ENCODE results near the gene MSLN. TPM values are rescaled to one million over a fixed set of nuclear protein-coding genes. Genes with fewer than 3 reads are reported as not detected.
A peak's percentile ranks its signal among the peaks of the same experiment; 100 is the strongest.

MSLN gene
- polyA plus RNA-seq, 2 of the 4 experiments (the other 2 are of a cell fraction) = 2.4 to 3.6 TPM

- TF ChIP-seq ATOH8 (CRISPR knock-in tag; IDR thresholded peaks at IDR 0.05; ENCODE audit: low read depth) = no peak
- 0 out of 2 replicates have a peak, but pooled peaks have one; percentile 37 for TF ChIP-seq RFX5 (IDR thresholded peaks at IDR 0.05)
- 0 out of 3 replicates have a peak, but pooled peaks have one; percentile 55 for TF ChIP-seq BCL3 (IDR thresholded peaks at IDR 0.05)
- no peak for TF ChIP-seq FOSB (CRISPR knock-in tag; IDR thresholded peaks at IDR 0.05)
- no peak for TF ChIP-seq TP53 (CRISPR knock-in tag; IDR thresholded peaks at IDR 0.05)
- TF ChIP-seq EHF (CRISPR knock-in tag; IDR thresholded peaks at IDR 0.05) = no peak
- TF ChIP-seq RNF2 (IDR thresholded peaks at IDR 0.05; ENCODE audit: borderline replicate concordance, low read depth) = no peak
- no peak for TF ChIP-seq ZSCAN20 (CRISPR knock-in tag; IDR thresholded peaks at IDR 0.05)
- TF ChIP-seq MAZ (IDR thresholded peaks at IDR 0.05; ENCODE audit: borderline replicate concordance, low read depth, low read length) = no peak
- TF ChIP-seq E2F6 (IDR thresholded peaks at IDR 0.05; ENCODE audit: borderline replicate concordance, low read depth) = peak; percentile 68; the same call in 1 of the 2 replicates
- TF ChIP-seq MAFK (IDR thresholded peaks at IDR 0.05; ENCODE audit: partially characterized antibody) = no peak
- TF ChIP-seq HDAC2 (IDR thresholded peaks at IDR 0.05) = no peak
- peak; percentile 63; the same call in 2 of the 3 replicates for TF ChIP-seq SMC3 (IDR thresholded peaks at IDR 0.05)
- TF ChIP-seq MYC (IDR thresholded peaks at IDR 0.05; ENCODE audit: borderline replicate concordance, low read length) = no peak; the same call in 1 of the 2 replicates
- no peak for TF ChIP-seq ZFP36 (IDR thresholded peaks at IDR 0.05; ENCODE audit: borderline replicate concordance, partially characterized antibody)
- TF ChIP-seq CHD2 (IDR thresholded peaks at IDR 0.05; ENCODE audit: low read length, partially characterized antibody) = peak; percentile 33
- peak in 1 of 2 experiments; percentile 42; a peak in 2 of 5 replicates for TF ChIP-seq RAD21 (conservative IDR thresholded peaks at IDR 0.05 in 1 of 2, IDR thresholded peaks at IDR 0.05 in 1 of 2)
- TF ChIP-seq BHLHE40 (IDR thresholded peaks at IDR 0.05; ENCODE audit: low read depth, low read length) = no peak
- no peak for TF ChIP-seq EHMT2 (IDR thresholded peaks at IDR 0.05; ENCODE audit: low read depth)
- TF ChIP-seq HEYL (CRISPR knock-in tag; IDR thresholded peaks at IDR 0.05) = no peak
- TF ChIP-seq GATA3 (IDR thresholded peaks at IDR 0.05; ENCODE audit: borderline replicate concordance) = peak; percentile 85
- no peak for TF ChIP-seq HMGXB4 (CRISPR knock-in tag; IDR thresholded peaks at IDR 0.05; ENCODE audit: borderline replicate concordance)
- TF ChIP-seq REST (IDR thresholded peaks at IDR 0.05) = 0 out of 2 replicates have a peak, but pooled peaks have one; percentile 22
- TF ChIP-seq POLR2A (IDR thresholded peaks at IDR 0.05; ENCODE audit: low read length) = peak; percentile 72
- no peak for TF ChIP-seq CEBPB (IDR thresholded peaks at IDR 0.05)
- TF ChIP-seq KDM1A (IDR thresholded peaks at IDR 0.05; ENCODE audit: low read depth) = no peak
- TF ChIP-seq CTCF (IDR thresholded peaks at IDR 0.05) = peak; percentile 93
- peak; percentile 82 for TF ChIP-seq MAX (IDR thresholded peaks at IDR 0.05)
- TF ChIP-seq USF2 (IDR thresholded peaks at IDR 0.05) = no peak
- no peak for TF ChIP-seq NPAS2 (CRISPR knock-in tag; IDR thresholded peaks at IDR 0.05; ENCODE audit: borderline replicate concordance)
Measured at GRCh38 chr16:740764-741505, 19.6 kb upstream of the MSLN start, which contains the start of gene CIAO3 (continued).
